ENCODE measurements around the gene PDZD7. TPM values are rescaled to one million over a fixed set of nuclear protein-coding genes. Genes with fewer than 3 reads are reported as not detected.
A peak's percentile ranks its signal among the peaks of the same experiment; 100 is the strongest.

Gene PDZD7
- total RNA-seq, 6 experiments from 2014 or later = 1.1 to 1.9 (median 1.2) TPM

- peak overlapping the region; percentile 89 for H3K4me3 Mint-ChIP-seq
- peak overlapping the region; percentile 95 for H3K27ac Mint-ChIP-seq
Measured at GRCh38 chr10:101001659-101002035, 29.3 kb downstream of the PDZD7 start.

GRCh38 chr10:101000915-101001658, 29.8 kb downstream of the PDZD7 start:
- TF ChIP-seq CTCF (IDR thresholded peaks at IDR 0.05) = no peak
- Mint-ChIP-seq H3K36me3 (ENCODE audit: low read depth) (peaks cover 6% of the 10 kb centered on the region; the same call in 1 of the 2 replicates), H3K9me3 (no peaks in the 10 kb centered on the region), H3K4me3 (peak overlapping the region; percentile 89), H3K27ac (peak overlapping the region; percentile 95), H3K4me1 (ENCODE audit: low read depth) (peaks cover 26% of the 10 kb centered on the region), H3K27me3 (ENCODE audit: insufficient read depth) (no peaks in the 10 kb centered on the region; the same call in none of the 2 replicates)
- DNase-seq = peak; percentile 91

More at GRCh38 chr10:101001659-101002035, 29.3 kb downstream of the PDZD7 start:
- Mint-ChIP-seq H3K9me3 (no peaks in the 10 kb centered on the region), H3K4me1 (ENCODE audit: low read depth) (peaks cover 20% of the 10 kb centered on the region), H3K36me3 (ENCODE audit: low read depth) (peaks cover 6% of the 10 kb centered on the region; the same call in 1 of the 2 replicates), H3K27me3 (ENCODE audit: insufficient read depth) (no peaks in the 10 kb centered on the region; the same call in none of the 2 replicates)
- DNase-seq = no peak
- TF ChIP-seq CTCF (IDR thresholded peaks at IDR 0.05) = no peak

- no peaks in the 10 kb centered on the region for H3K9me3 Mint-ChIP-seq
- H3K36me3 Mint-ChIP-seq (ENCODE audit: low read depth) = peaks cover 6% of the 10 kb centered on the region; the same call in 1 of the 2 replicates
- H3K27me3 Mint-ChIP-seq (ENCODE audit: insufficient read depth) = no peaks in the 10 kb centered on the region; the same call in none of the 2 replicates
- peaks cover 27% of the 10 kb centered on the region for H3K4me1 Mint-ChIP-seq (ENCODE audit: low read depth)
- H3K27ac Mint-ChIP-seq = peak overlapping the region; percentile 95
- no peak for TF ChIP-seq CTCF (IDR thresholded peaks at IDR 0.05)
- DNase-seq = peak; percentile 28
- H3K4me3 Mint-ChIP-seq = peak overlapping the region; percentile 89
Measured at GRCh38 chr10:101000127-101000914, 30.6 kb downstream of the PDZD7 start.

- Mint-ChIP-seq H3K27ac (peak within 1 kb of the TSS; percentile 95), H3K27me3 (ENCODE audit: insufficient read depth) (no peaks in the 10 kb centered on the region; the same call in none of the 2 replicates), H3K9me3 (no peaks in the 10 kb centered on the region), H3K36me3 (ENCODE audit: low read depth) (peaks cover 6% of the 10 kb centered on the region; the same call in 1 of the 2 replicates), H3K4me1 (ENCODE audit: low read depth) (peaks cover 29% of the 10 kb centered on the region), H3K4me3 (peak within 1 kb of the TSS; percentile 90)
- no peak for TF ChIP-seq CTCF (IDR thresholded peaks at IDR 0.05)
- no peak for DNase-seq
Measured at GRCh38 chr10:100999742-101000126, 31.2 kb downstream of the PDZD7 start, which contains the start of gene LZTS2. LZTS2 (plus strand) TSS chr10:100999808; CDS start chr10:101002539, 2,731 bp downstream.

- peak; percentile 53 for DNase-seq
- Mint-ChIP-seq H3K4me1 (ENCODE audit: low read depth) (peaks cover 34% of the 10 kb centered on the region), H3K4me3 (peak overlapping the region; percentile 90), H3K36me3 (ENCODE audit: low read depth) (peaks cover 6% of the 10 kb centered on the region; the same call in 1 of the 2 replicates), H3K9me3 (no peaks in the 10 kb centered on the region), H3K27ac (peak overlapping the region; percentile 95), H3K27me3 (ENCODE audit: insufficient read depth) (no peaks in the 10 kb centered on the region; the same call in none of the 2 replicates)
- TF ChIP-seq CTCF (IDR thresholded peaks at IDR 0.05) = peak; percentile 99
Measured at GRCh38 chr10:100998991-100999741, 31.8 kb downstream of the PDZD7 start.
